Activated CD8-positive, alpha-beta memory T cell treated with anti-CD3 and anti-CD28 coated beads, Interleukin-2, amount 50 U/mL, for 24 hours (primary cell): ENCODE measurements around the gene GZF1.
"Not testable (repeated sequence)": the region's sequence is repeated elsewhere in the genome, so short reads cannot be mapped to it uniquely, and the experiment has no call there.

Experiments
- DNase-seq: peaks from one replicate; pipeline ENCODE4 v3.0.0-alpha.2; 2020; ENCODE audit errors: extremely low read depth

The GZF1 gene

DNA sequence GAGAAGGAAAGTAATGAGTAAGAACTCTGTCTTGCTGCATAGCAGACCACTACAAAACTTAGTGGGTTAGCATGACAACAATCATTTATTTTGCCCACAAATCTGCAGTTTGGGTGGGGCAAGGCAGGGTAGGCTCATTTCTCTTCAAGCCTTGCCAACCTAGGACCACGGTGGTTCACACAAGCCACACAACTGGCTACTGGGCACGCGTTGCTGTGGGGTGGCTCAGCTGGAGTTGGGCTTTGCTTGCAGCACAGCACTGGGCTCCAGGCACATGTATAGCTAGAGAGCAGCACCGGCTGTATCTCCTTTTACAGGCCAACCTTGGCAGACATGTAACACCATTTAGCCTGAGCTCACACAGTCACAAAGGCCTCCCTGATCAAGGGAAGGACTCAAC lies 16.0 kb upstream of the GZF1 start:
- DNase-seq = no peak

DNA sequence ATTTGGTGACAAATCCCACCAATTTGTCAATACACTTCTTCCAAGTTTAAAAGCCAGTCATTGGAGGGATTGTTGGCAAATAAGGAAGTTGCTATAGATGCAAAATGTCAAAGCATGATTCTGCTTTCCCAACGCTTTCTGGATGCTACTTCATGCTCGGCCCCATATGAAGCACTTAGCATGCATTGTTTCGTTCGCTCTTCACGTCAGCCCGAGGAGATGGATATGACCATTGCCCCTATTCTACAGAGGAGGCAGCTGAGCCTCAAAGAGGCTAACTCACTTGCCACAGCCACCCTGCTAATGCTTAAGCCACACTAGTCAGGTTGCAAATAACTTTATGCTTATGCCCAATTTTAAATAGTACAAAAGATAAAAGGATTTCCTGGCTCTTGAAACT lies 14.2 kb upstream of the GZF1 start:
- DNase-seq = no peak

DNA sequence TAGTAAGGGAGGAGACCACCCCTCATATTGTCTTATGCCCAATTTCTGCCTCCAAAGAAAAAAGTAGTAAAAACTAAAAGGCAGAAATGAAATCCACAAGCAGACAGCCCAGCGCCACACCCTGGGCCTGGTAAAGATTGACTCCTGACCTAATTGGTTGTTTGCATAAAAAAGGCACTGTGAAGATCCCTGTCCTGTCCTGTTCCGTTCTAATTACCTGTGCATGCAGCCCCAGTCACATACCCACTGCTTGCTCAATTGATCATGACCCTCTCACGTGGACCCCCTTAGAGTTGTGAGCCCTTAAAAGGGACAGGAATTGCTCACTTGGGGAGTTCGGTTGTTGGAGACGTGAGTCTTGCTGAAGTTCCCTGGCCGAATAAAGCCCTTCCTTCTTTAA lies 13.5 kb upstream of the GZF1 start:
- not testable (repeated sequence) for DNase-seq

DNA sequence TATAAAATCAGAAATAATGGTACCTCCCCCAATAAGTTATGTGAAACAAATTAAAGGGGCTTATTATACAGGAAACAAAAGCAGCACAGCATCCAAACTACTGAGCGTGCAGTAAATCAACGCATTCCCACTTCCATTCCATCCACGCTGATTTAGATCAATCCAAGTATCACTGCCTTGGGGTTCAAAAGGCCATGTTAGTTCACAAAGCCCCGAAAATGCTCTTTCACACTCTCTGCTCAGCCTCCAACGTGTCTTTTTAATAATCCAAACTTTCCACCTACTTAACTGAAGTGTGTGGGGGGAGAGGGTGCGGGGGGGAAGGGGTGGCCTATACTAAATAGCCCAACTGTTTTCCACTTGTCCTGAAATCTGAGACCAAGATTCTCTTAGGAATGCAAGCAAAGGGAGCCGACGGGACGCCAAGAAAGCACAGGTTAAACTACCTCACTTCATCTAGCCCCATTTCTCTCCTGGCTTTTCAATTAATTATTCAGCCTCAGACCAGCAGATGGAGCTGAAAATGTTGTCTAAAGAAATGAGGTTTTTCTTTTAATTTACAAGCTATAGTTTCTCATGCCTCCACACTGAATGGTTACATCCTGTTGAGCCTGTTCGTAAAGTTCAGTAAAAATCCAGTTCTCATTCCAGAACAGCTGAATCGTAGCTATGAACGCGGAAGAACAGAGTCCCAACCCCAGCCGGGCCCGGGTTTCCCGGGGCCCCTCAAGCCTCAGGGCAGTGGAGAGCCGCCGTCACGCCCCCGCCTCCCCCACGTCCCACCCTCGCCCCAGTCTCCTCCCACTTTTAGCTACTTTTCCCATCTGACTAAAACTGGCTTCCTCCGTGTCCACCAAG lies 12.4 kb upstream of the GZF1 start:
- peak; percentile 50 for DNase-seq

DNA sequence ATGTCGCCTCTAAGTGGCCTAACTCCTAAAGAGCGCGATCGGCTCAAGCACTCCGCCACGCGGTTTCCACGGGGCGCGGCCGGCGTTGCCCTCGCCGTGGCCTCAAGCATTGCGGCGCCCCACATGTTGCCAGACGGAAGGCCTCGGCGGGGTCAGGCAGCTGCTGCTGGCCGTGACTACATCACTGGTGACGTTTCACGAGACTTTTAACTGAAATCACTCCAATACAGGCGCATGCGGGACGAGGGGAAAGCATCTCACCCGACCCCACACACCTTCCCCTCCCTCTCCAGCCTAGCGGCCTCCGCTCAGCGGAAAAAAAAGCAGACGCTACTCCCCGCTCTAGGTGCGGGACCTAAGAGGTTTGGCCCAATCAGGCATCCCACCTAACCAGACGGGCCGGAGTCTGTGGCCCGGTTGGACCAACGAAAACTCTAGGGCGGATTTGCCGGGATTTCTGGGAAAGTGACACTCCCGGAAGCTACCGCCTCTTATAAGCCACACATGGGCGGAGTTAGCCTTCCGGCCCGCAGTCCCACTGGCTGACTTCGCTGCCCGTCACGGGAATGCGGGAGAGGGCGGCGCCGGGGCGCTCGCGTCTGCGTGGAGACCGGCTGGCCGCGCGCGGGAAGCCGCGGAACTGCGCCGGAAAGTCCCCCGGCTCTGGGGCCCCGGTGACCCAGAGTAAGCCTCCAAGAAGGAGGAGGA lies 11.6 kb upstream of the GZF1 start, which contains the start of gene NXT1:
NXT1 (plus strand) TSS at position 596 of the 708 bp plus-strand sequence. CDS start 3,251 bp downstream, outside the sequence.
- peak; percentile 89 for DNase-seq

DNA sequence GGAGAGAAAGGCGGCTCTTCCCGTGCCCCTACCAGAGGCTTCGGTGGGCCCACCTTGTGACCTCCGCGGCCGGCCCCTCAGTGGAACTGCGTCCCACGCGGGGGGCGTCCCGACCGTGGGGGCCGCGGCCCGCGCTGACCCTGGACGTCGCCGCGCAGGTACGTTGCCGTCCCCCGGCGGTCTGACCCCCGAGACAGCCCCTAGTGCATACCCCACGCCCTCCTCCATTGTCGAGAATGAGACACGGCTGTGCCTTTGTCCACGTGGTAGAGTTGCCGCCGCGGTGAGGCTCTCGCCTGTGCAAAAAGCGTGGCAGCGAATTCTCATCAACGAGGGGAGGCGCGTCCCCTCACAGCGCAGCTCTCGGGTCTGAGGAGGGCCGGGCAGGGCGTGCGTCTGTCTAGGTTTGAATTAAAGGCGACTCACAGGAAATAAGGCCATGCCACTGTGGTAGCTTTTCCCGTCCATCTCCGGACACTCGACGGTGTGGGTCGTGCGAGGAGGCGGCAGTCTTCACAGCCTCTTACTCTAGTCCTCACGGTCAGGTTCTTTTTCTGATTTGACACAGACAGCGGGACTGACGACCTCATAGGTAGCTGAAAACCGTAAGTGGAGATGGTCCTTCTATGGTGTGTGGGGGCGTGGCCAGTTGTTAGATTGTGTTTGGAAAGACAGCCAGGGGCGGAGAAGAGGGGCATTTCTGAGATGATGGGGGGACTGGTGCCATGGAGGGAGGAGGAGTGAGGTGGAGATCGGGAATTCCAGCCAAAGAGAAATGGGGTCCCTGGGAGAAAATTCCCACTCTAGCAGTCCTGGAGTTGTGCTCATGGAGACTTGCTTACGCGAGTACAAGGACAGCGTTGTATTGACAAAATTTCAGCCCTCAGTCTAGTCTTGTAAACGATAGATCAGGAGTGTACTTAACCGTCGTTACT lies 10.8 kb upstream of the GZF1 start:
- no peak for DNase-seq

DNA sequence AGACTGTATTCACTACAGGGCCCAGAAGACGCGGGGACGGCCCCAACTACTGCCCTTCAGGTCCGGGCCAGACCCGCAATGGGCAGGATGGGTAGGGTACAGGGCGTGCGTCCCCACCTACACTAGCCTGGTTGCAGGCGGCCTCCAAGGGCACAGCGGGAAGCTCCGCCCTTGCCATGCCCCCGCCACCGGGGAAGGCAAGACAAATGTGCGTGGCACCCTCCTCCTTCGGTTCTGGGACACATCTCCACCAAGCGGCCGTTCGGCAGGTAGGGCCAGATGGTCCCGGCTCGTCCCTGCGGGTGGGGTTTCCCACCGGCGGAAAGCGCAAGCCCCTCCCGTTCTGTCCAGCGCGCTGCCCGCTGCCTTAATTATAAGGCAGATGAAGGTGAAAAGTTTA lies 5.8 kb upstream of the GZF1 start:
- DNase-seq = no peak

DNA sequence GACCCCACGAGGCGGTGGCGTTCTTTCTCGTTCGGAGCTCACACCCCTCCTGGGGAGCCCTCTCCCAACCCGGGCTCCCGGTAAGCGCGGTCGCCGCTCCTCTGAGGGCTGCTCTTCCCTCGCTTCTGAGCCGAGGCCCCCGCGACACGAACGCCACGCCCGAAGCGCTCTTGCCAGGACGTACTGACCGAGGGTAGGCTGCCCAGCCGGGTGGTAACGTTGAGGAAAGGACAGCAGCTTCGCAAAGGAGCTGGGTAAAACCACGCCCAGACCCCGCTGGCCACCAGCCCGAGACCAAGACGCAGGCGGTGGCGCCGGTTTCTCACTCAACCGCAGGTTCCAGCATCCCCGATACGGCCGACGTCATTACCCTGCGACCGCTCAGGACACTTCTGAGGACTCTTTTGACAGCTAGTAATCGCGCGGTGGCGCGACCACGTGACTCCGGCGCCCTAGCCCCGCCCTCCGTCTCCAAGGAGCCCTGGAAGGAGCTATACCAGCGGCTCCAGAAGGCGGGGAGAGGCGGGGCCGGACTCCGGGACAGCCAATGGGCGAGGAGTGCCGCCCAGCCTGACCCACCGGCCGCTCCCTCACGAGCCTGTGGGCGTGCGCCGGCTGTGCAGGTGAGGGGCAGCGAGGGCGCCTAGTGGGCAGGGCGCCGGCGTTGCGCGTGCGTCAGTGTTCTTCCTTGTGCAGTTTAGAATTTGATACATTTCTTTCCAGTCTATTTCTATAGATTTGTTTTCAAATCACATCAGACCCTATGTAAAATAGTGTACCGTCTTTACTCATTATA lies 4.0 kb upstream of the GZF1 start:
- DNase-seq = peak; percentile 99

DNA sequence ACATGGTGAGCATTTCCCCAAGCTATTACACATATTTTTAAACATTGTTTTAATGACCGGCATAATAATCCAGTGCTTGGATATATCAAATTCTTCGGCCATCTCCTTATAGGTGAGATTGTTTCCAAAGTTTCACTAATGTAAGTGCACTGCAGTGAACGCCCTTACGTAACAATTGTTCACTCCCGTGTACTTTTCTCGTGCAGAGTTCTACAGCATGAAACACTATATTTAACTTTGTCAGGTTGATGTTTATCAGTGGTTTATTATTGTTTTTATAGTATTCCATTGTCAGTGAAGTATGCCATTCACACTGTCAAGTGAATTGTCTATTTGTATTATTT lies 3.4 kb upstream of the GZF1 start:
- DNase-seq = no peak

DNA sequence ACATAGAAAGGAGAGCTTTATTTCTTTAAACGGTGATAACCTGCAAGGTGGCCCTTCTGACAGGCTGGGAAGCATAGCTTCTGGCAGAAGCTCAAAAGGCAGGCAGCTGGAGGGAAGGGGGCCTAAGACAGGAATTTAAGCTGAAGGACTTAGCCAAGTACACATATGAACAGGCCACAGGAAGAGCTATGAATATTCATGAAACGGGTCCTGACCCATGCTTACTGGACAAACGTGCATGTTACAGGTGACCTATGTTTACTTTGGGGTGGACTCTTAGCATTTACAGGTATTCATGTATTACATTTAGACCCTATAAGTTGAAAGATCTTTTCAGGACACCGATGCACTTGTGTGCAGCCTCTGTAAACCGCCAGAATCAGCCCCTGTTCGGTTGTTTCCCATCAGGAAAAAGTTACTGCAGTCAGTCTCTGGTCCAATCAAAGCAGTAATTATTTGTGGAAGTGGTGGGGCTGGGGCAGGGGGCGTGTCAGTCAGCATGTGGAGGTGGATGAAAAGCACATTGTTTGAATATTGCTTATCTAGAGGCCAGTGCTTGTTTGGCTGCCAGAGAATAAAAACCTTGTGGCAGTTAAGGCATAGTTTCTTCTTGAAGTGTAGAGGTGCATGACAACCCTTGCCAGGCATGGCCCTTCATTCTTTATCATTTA lies 2.9 kb upstream of the GZF1 start:
- no peak for DNase-seq

DNA sequence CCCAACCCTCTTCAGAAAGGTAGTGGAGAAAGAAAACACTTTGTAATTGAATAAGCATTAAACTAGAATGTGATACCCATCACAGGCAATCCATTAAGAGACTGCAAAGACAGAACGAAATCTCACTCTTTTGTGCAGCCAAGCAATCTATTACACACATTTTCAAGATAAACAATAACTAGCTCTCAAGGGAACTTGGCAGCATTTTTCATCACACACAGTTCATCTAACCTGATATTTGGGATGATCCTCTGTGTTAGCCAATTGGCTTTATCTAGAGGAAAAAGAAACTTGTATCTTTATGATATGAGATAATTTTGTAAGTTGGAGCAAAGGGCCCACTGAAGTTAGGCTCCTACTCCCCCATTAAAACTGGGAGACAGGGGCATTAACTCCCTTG lies 1.5 kb upstream of the GZF1 start:
- no peak for DNase-seq

DNA sequence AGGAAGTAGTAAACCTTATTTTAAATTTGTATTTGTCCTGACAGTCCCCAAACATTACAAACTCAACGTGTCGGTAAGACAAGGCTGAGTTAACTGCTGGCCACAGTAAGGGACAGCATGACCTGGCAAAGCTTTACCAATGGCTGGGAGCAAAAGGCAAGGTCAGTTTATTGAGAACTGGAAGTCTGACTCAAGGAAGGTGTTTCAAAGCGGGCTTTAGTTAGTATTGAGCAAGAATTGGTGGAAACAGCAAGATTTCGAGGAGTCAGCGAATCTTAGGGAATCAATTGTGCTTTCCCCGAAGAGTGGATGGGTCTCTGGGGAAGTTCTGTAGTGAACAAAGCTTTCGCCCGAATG lies 885 bp upstream of the GZF1 start:
- no peak for DNase-seq

DNA sequence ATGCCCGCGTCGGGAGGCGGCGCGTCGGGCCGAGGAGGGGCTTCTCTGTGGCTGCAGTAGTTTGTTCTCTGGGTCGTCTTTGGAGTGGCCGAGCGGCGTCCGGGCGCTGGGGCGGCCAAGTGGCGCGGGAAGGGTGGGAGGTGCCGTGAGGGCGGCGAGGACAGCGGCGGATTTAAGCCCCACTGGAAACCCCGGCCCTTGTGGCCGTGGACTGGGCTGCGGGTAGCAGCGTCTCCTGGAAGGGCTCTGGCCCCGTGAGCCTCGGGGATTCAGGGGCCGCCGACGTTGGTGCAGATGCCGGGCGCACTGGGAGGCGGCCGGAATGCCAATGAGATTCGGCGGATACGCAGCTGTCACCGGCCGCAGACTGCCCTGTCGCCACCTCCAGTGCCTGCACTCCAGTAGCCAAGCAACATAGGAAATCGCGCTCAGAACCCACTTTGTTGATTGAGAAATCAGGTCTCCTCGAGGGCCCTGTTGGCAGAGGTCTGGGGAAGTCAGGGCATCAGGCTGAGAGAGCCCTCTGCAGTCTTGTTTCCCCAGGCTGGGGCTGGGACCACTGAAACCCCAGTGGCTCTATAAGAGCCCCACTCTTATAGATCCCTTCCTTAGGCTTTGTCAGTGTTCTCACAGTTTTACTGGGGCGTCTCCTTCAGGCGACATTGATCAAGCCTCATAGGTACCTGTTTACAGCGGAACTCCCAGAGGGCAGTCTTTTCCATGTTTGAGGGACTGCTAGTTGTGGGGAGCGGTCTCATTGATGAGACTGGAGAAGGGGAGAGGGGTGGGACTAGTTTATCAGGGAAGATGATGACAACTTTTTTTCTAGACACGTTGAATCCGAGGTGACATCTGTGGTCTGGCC lies 642 bp downstream of the GZF1 start:
- no peak for DNase-seq

DNA sequence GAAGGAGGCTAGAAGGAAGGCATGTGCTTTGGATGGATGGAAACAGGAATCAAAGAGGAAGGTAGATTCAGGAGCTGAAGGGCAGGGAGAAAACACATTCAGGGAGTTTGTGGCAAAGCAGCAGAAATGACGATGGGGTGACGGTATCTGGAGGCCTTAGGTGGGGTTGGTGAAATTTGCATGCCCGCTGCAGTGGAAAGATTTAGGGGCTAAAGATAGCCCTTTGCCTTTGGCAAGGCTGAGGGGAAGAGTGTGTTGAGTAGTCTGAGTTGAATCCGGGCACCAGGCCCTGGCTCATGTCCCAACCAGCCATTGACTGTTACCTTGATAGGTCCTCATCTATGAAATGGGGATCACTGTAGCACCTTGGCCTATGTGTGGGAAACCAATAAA lies 1.3 kb downstream of the GZF1 start:
- no peak for DNase-seq

DNA sequence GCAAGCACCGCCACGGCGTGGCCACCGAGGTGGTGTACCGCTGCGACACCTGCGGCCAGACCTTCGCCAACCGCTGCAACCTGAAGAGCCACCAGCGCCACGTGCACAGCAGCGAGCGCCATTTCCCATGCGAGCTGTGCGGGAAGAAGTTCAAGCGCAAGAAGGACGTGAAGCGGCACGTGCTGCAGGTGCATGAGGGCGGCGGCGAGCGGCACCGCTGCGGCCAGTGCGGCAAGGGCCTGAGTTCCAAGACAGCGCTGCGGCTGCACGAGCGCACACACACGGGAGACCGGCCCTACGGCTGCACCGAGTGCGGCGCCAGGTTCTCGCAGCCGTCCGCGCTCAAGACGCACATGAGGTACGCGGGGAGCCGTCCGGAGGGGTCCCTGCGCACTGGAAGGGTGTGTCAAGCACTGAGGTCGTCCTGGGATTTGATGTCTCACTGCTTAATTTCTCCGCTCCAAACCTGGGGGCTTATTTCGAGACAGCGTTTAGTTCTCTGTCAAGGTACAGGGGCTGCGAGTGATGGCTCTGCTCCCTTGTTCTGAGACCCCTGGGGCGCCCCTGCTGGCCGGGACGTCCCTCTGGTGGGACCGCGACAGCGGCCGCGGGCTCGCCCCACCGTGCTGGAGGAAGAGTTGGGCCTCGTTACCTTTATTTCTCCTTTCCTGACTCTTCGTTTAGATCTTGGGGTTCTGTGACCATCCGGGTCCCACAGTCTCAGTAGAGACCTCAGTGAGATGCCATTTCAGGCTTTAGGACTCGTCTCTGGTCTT lies 3.6 kb downstream of the GZF1 start:
- no peak for DNase-seq

DNA sequence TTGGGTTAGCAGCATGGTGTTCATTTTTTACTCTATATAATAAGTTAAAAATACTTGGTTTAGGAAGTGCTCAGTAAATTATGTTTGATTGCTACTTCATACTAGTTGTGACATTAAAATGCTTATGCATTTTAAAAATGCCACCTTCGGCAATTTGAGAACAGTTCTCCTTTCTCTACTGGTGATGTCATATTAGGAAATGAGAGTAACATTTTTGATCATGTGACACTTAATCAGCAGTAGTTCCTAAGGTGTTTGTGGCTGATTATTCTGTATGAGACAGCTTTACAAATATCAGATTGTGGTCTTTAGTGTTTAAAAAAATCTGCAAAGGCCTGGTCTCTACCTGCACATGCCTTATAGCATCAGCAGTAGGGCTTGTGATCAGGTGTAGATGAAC lies 4.4 kb downstream of the GZF1 start:
- DNase-seq = no peak

DNA sequence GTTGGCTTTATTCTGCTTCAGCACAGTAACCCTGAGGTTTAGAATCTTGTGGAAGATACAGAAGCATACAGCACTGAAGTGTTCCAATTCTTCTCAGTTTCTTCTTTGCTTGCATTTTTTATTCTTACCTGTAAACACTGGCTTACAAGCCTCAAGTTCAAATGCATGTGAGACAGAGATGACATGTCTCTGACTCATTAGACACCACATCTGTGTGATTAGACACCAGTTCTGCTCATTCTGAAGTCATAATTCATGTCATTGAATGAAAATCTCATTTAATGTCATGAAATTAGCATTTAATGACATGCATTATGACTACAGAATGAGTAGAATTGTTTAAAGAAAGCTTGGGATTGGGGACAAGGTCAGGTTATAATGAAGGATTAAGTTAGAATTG lies 5.8 kb downstream of the GZF1 start:
- no peak for DNase-seq

DNA sequence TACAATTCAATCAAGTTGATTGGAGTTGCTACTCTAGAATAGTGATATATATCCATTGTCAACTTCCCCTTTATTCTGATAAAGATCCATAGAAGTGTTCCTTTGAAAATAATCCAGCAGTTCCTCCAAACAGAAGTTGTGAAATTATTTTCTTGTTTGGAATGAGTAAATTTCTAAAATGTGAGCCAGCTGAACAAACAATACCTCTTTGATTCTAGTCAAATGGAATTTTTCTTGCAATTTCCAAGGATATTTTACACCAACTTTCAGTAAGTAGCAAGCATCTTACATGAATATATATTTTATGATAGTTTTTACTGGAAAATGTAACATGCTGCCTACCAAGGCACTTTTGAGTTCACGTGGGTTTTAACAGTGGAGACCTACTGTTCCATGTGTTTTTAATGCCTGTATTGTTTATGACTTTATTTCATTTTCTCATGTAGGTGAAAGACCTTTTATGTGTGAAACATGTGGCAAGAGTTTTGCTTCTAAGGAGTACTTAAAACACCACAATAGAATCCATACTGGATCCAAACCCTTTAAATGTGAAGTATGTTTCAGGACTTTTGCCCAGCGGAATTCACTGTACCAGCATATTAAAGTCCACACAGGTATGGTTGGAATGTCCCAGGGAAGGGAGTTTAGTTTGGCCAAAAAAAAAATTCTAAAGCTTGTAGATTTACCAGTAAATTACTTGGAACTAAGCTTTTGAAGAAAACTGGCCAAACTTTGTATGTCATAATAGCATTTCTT lies 6.5 kb downstream of the GZF1 start:
- no peak for DNase-seq
